K562 (cell line): ENCODE measurements around the gene DVL2.

Experiments
- CTCF ChIP-seq, 3 experiments: IDR thresholded peaks in 2 of 3; conservative IDR thresholded peaks in 1 of 3; 2 replicates each; pipeline ENCODE4 v1.5.1; 2011 to 2012; ENCODE audit warnings: low read length in 3 of 3, mild to moderate bottlenecking in 3 of 3, control low read depth in 2 of 3, improper control_type of control experiment in 1 of 3, inconsistent platforms in 1 of 3, low read depth in 1 of 3, mixed read lengths in 1 of 3, moderate library complexity in 1 of 3; ENCODE audit not compliant: insufficient read depth in 2 of 3
- CTCFL ChIP-seq: IDR thresholded peaks from 2 replicates; pipeline ENCODE4 v1.6.1; 2011; ENCODE audit warnings: borderline replicate concordance, low read depth, mild to moderate bottlenecking, moderate library complexity, low read length; ENCODE audit not compliant: insufficient read depth, poor library complexity, severe bottlenecking
- FOS ChIP-seq: IDR thresholded peaks from 3 replicates; pipeline ENCODE4 v1.6.1; 2011; ENCODE audit not compliant: insufficient read length; ENCODE audit errors: extremely low read depth
- JUND ChIP-seq, 2 experiments: IDR thresholded peaks; 2 replicates in 1 of 2; 3 replicates in 1 of 2; pipeline ENCODE4 v1.6.1; 2011; ENCODE audit warnings: borderline replicate concordance in 2 of 2, low read depth in 2 of 2, low read length in 2 of 2, improper control_type of control experiment in 1 of 2, missing biosample characterization in 1 of 2, missing genetic modification characterization in 1 of 2, missing genetic modification reagents in 1 of 2
- MAFG ChIP-seq: fragments of 450-650 bp; conservative IDR thresholded peaks from 2 replicates; pipeline ENCODE4 v1.6.1; 2016; ENCODE audit warnings: missing genetic modification characterization, missing compliant biosample characterization
- POLR2A ChIP-seq: fragments of 450-650 bp; conservative IDR thresholded peaks from 2 replicates; pipeline ENCODE4 v1.6.1; 2016
- SRSF1 ChIP-seq: fragments of 200-400 bp; formaldehyde crosslinking; IDR thresholded peaks from 2 replicates; pipeline ENCODE4 v1.6.1; 2017; ENCODE audit warnings: mild to moderate bottlenecking, low read depth, low read length, moderate library complexity
- ZBTB7A ChIP-seq: IDR thresholded peaks from 2 replicates; pipeline ENCODE4 v1.6.1; 2011; ENCODE audit warnings: low read depth, mild to moderate bottlenecking, low read length, moderate library complexity, borderline replicate concordance; ENCODE audit not compliant: control insufficient read depth
- ZNF282 ChIP-seq: sonication (generic); formaldehyde crosslinking; IDR thresholded peaks from 2 replicates; pipeline ENCODE4 v1.8.1; 2023; ENCODE audit warnings: missing genetic modification reagents
- ZNF830 ChIP-seq: fragments of 250-450 bp; sonication (Bioruptor Pico); IDR thresholded peaks from 2 replicates; pipeline ENCODE4 v1.5.0; 2021; ENCODE audit warnings: mild to moderate bottlenecking

- TF ChIP-seq JUND (IDR thresholded peaks at IDR 0.05; ENCODE audit: borderline replicate concordance, low read depth, low read length) (no peak), JUND (tag; IDR thresholded peaks at IDR 0.05; ENCODE audit: borderline replicate concordance, low read depth, low read length) (no peak), CTCF (IDR thresholded peaks at IDR 0.05 in 2 of 3, conservative IDR thresholded peaks at IDR 0.05 in 1 of 3; ENCODE audit: insufficient read depth in 2 of 3, low read depth in 1 of 3, low read length in 3 of 3) (no peak), MAFG (tag) (no peak), FOS (no peak), ZNF282 (no peak), ZBTB7A (no peak), CTCFL (no peak), ZNF830 (CRISPR knock-in tag) (no peak), POLR2A (no peak), SRSF1 (no peak)
These were observed 29.4 kb upstream of the DVL2 start for GRCh38 chr17:7263801-7264078.
